Smooth muscle cell (in vitro differentiated cells): ENCODE measurements around the gene ARPP21. TPM values are rescaled to one million over a fixed set of nuclear protein-coding genes. Genes with fewer than 3 reads are reported as not detected.

Experiments
- DNase-seq: peaks from one replicate; lab custom pipeline; 2025; ENCODE audit not compliant: unreplicated experiment; lab: John Stamatoyannopoulos, UW
- H2AFZ ChIP-seq: fragments of 200-600 bp; sonication (generic); 2 replicates; pipeline ENCODE4 v1.6.0; 2016; ENCODE audit warnings: antibody characterized with exemption, low read depth, mild to moderate bottlenecking
- H3F3A ChIP-seq: fragments of 200-600 bp; sonication (generic); 2 replicates; pipeline ENCODE4 v1.6.0; 2017; ENCODE audit warnings: antibody characterized with exemption, low read depth
- H3K27ac ChIP-seq: fragments of 200-600 bp; sonication (generic); 2 replicates; pipeline ENCODE4 v1.5.1; 2016; ENCODE audit warnings: low read depth, mild to moderate bottlenecking
- H3K27me3 ChIP-seq: fragments of 200-600 bp; sonication (generic); 2 replicates; pipeline ENCODE4 v1.6.1; 2016; ENCODE audit warnings: low read depth, mild to moderate bottlenecking
- H3K36me3 ChIP-seq: fragments of 200-600 bp; sonication (generic); 2 replicates; pipeline ENCODE4 v1.5.1; 2016; ENCODE audit warnings: low read depth
- H3K4me1 ChIP-seq: fragments of 200-600 bp; sonication (generic); 2 replicates; pipeline ENCODE4 v1.5.1; 2016; ENCODE audit warnings: low read depth
- H3K4me2 ChIP-seq: fragments of 200-600 bp; sonication (generic); 2 replicates; pipeline ENCODE4 v1.6.0; 2016; ENCODE audit warnings: mild to moderate bottlenecking
- H3K4me3 ChIP-seq: fragments of 200-600 bp; sonication (generic); 2 replicates; pipeline ENCODE4 v1.5.1; 2016; ENCODE audit warnings: mild to moderate bottlenecking
- H3K79me2 ChIP-seq: fragments of 200-600 bp; sonication (generic); 2 replicates; pipeline ENCODE4 v1.6.0; 2016; ENCODE audit warnings: low read depth, mild to moderate bottlenecking
- H3K9ac ChIP-seq: fragments of 200-600 bp; sonication (generic); 2 replicates; pipeline ENCODE4 v1.6.0; 2016; ENCODE audit warnings: low read depth
- H3K9me3 ChIP-seq: fragments of 200-600 bp; sonication (generic); replicated peaks from 2 replicates; pipeline ENCODE4 v1.5.1; 2016; ENCODE audit warnings: low read depth
- H4K20me1 ChIP-seq: fragments of 200-600 bp; sonication (generic); 2 replicates; pipeline ENCODE4 v1.6.0; 2016; ENCODE audit warnings: low read depth
- WGBS: methylation state at CpG from one replicate; pipeline ENCODE4 v1.1.7; 2016; ENCODE audit warnings: low lambda C conversion rate; 5-methylcytosine and 5-hydroxymethylcytosine counted together
- microRNA-seq: library from miRNA; unstranded; fragments of <30 nt; microRNA quantifications from one replicate; pipeline ENCODE4, GENCODE V29; 2016; ENCODE audit warnings: borderline number of aligned reads
- polyA plus RNA-seq: library from polyadenylated mRNA; unstranded; fragments of >200 nt; fragmentation: Nextera tagmentation; extraction: Ambion mirVana; gene quantifications from 2 replicates; pipeline ENCODE4 v1.2.1, GENCODE V29; 2016
- small RNA-seq: library from RNA; depleted of rRNA; stranded (forward); fragments of <200 nt; gene quantifications from one replicate; pipeline ENCODE3, GENCODE V24; 2014
- total RNA-seq: library from RNA; depleted of rRNA; stranded (reverse); fragments of >200 nt; gene quantifications from 2 replicates; pipeline ENCODE4 v1.2.3, GENCODE V29; 2014
- TF ChIP-seq, protein P1 (sequence below): fragments of 200-600 bp; sonication (generic); IDR thresholded peaks from 2 replicates; pipeline ENCODE4 v1.5.1; 2017; ENCODE audit warnings: borderline replicate concordance, mild to moderate bottlenecking, antibody characterized with exemption; ENCODE audit not compliant: insufficient read depth, poor library complexity, severe bottlenecking

The ARPP21 gene
- total and polyA plus RNA-seq, 2 experiments from 2014 or later: not detected

DNA sequence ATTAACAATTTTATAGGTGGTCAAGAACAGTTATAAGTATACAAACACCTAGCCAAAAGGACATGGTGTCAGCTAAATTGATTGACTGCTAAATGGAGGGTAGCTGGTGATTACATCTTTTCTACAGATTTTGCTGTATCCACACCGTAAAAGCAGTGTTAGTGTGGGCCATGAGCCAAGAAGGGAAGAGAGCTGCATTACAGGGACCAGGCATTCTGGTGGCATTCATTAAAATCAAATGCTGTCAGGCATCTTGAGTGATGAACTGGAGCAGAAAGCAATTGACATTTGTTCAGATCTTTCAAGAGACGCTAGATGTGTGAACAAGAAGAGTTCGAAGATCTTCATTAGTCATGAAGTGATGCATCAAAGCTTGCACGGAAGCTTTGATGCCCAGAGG lies 177.9 kb downstream of the ARPP21 start:
- H3F3A ChIP-seq: no peaks in the 10 kb centered on the region
- H3K4me1 ChIP-seq: no peaks in the 10 kb centered on the region
- no peaks in the 10 kb centered on the region for H4K20me1 ChIP-seq
- H3K79me2 ChIP-seq: no peaks in the 10 kb centered on the region
- H3K4me2 ChIP-seq: no peak overlapping the region
- H3K9me3 ChIP-seq: no peaks in the 10 kb centered on the region
- H3K9ac ChIP-seq: no peak overlapping the region
- no peak overlapping the region for H3K4me3 ChIP-seq
- H3K27me3 ChIP-seq: no peaks in the 10 kb centered on the region
- no peaks in the 10 kb centered on the region for H3K36me3 ChIP-seq
- DNase-seq: no peak
- TF ChIP-seq, protein P1, sequence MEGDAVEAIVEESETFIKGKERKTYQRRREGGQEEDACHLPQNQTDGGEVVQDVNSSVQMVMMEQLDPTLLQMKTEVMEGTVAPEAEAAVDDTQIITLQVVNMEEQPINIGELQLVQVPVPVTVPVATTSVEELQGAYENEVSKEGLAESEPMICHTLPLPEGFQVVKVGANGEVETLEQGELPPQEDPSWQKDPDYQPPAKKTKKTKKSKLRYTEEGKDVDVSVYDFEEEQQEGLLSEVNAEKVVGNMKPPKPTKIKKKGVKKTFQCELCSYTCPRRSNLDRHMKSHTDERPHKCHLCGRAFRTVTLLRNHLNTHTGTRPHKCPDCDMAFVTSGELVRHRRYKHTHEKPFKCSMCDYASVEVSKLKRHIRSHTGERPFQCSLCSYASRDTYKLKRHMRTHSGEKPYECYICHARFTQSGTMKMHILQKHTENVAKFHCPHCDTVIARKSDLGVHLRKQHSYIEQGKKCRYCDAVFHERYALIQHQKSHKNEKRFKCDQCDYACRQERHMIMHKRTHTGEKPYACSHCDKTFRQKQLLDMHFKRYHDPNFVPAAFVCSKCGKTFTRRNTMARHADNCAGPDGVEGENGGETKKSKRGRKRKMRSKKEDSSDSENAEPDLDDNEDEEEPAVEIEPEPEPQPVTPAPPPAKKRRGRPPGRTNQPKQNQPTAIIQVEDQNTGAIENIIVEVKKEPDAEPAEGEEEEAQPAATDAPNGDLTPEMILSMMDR: no peak
- 86% methylated on average over 4 of the region's 4 CpGs for WGBS
- no peak overlapping the region for H2AFZ ChIP-seq
- no peak overlapping the region for H3K27ac ChIP-seq

DNA sequence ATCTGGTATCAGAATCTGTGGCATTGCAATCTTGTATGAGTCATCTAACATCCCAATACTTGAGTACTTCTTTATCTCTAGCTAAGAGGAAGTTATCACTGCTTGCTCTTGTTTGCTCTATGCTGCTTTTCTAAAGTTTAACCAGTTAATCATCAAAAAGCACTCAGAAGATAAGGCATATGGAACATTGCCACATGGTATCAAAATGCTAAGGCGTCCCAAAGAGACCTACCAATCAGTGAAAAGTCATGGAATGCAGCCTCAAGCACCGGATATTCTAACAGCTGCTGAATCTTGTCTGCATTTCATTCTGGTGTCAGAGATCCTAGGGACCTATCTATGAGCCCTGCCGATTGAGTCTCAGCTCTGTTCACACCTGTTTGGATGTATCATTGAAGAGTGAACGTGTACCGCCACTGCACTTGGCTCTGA lies 192.8 kb downstream of the ARPP21 start:
- Histone ChIP-seq H3K27me3 (no peaks in the 10 kb centered on the region), H3K4me1 (no peaks in the 10 kb centered on the region), H2AFZ (no peak overlapping the region), H3K9me3 (no peaks in the 10 kb centered on the region), H4K20me1 (no peaks in the 10 kb centered on the region), H3K4me2 (no peak overlapping the region), H3K36me3 (no peaks in the 10 kb centered on the region), H3K4me3 (no peak overlapping the region), H3K79me2 (no peaks in the 10 kb centered on the region), H3F3A (no peaks in the 10 kb centered on the region), H3K9ac (no peak overlapping the region), H3K27ac (no peak overlapping the region)
- TF ChIP-seq, protein P1: no peak
- 62% methylated on average over 5 of the region's 5 CpGs for WGBS
- DNase-seq: no peak

Small RNA genes lying within 50 kb of the gene (microRNA-seq; reads per million reads assigned to microRNA genes)
- 16.4 reads per million, percentile 22 among the genes with 10 or more reads in this experiment for gene MIR128-2

Small RNA genes lying within 50 kb of the gene (small RNA-seq; reads per million reads assigned to genes)
- 0.26 reads per million, percentile 2 among the genes with 10 or more reads in this experiment for gene MIR128-2
